B cell (primary cell): ENCODE measurements around the gene DDX55.

Source experiments
- EZH2 ChIP-seq: IDR thresholded peaks from 2 replicates; pipeline ENCODE4 v1.6.1; 2012; ENCODE audit warnings: borderline replicate concordance, low read depth, mild to moderate bottlenecking, moderate library complexity, low read length; ENCODE audit not compliant: insufficient read depth, poor library complexity, severe bottlenecking
- TF ChIP-seq, protein P1 (sequence below): fragments of 200-600 bp; IDR thresholded peaks from one replicate; pipeline ENCODE4 v1.8.0; 2022; ENCODE audit warnings: antibody characterized with exemption, mild to moderate bottlenecking

- TF ChIP-seq, protein P1, sequence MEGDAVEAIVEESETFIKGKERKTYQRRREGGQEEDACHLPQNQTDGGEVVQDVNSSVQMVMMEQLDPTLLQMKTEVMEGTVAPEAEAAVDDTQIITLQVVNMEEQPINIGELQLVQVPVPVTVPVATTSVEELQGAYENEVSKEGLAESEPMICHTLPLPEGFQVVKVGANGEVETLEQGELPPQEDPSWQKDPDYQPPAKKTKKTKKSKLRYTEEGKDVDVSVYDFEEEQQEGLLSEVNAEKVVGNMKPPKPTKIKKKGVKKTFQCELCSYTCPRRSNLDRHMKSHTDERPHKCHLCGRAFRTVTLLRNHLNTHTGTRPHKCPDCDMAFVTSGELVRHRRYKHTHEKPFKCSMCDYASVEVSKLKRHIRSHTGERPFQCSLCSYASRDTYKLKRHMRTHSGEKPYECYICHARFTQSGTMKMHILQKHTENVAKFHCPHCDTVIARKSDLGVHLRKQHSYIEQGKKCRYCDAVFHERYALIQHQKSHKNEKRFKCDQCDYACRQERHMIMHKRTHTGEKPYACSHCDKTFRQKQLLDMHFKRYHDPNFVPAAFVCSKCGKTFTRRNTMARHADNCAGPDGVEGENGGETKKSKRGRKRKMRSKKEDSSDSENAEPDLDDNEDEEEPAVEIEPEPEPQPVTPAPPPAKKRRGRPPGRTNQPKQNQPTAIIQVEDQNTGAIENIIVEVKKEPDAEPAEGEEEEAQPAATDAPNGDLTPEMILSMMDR, result no peak
- no peak for TF ChIP-seq EZH2
These were observed 25.3 kb upstream of the DDX55 start for GRCh38 chr12:123576611-123577010.
